ENCODE data around the gene SSBP2. TPM values are rescaled to one million over a fixed set of nuclear protein-coding genes. Genes with fewer than 3 reads are reported as not detected.
A peak's percentile ranks its signal among the peaks of the same experiment; 100 is the strongest.
"Not testable (repeated sequence)": the region's sequence is repeated elsewhere in the genome, so short reads cannot be mapped to it uniquely, and the experiment has no call there.

Gene SSBP2
- total RNA-seq, 1 experiment from 2014 or later, result 30.0 TPM

GRCh38 chr5:81638471-81638870 lies 112.4 kb downstream of the SSBP2 start:
- DNase-seq, result no peak
- H3K27ac ChIP-seq, result peak overlapping the region; percentile 59

GRCh38 chr5:81633891-81634290 lies 117.0 kb downstream of the SSBP2 start:
- Histone ChIP-seq H3K27ac (no peak overlapping the region), H3K4me3 (no peak overlapping the region), H3K4me1 (peaks cover 28% of the 10 kb centered on the region), H3K27me3 (no peaks in the 10 kb centered on the region), H3K36me3 (no peaks in the 10 kb centered on the region; the same call in 1 of the 2 replicates), H3K9me3 (replicated peaks) (no peaks in the 10 kb centered on the region)
- no peak for DNase-seq

More at GRCh38 chr5:81638471-81638870, 112.4 kb downstream of the SSBP2 start:
- no peaks in the 10 kb centered on the region for H3K9me3 ChIP-seq (replicated peaks)
- no peaks in the 10 kb centered on the region; the same call in 1 of the 2 replicates for H3K36me3 ChIP-seq
- peaks cover 15% of the 10 kb centered on the region for H3K4me1 ChIP-seq
- H3K4me3 ChIP-seq, result no peak overlapping the region
- no peaks in the 10 kb centered on the region for H3K27me3 ChIP-seq

DNA sequence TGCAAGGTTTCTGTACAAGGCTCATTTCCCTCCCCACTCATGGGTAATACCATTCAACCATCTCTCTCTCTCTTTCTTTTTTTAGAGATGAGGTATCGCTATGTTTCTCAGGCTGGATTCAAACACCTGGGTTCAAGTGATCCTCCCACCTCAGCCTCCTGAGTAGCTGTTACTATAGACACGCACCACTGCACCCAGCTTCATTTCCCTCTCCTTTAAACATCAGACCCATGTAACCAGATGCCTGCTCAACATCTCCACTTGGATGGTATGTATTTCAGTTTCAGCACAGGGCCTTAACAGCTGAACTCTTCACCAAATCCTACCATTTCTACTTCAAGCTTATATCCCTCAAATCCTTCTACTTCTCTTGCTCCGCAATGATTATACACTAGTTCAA lies 117.4 kb downstream of the SSBP2 start:
- Histone ChIP-seq H3K9me3 (replicated peaks) (no peaks in the 10 kb centered on the region), H3K4me1 (peaks cover 24% of the 10 kb centered on the region), H3K27me3 (no peaks in the 10 kb centered on the region), H3K27ac (no peak overlapping the region), H3K4me3 (no peak overlapping the region), H3K36me3 (no peaks in the 10 kb centered on the region)
- DNase-seq, result no peak

GRCh38 chr5:81632679-81633078 lies 118.2 kb downstream of the SSBP2 start:
- Histone ChIP-seq H3K27me3 (no peaks in the 10 kb centered on the region), H3K36me3 (no peaks in the 10 kb centered on the region), H3K9me3 (replicated peaks) (no peaks in the 10 kb centered on the region), H3K4me3 (no peak overlapping the region), H3K4me1 (peaks cover 23% of the 10 kb centered on the region), H3K27ac (no peak overlapping the region)
- no peak for DNase-seq

- Histone ChIP-seq H3K9me3 (replicated peaks) (no peaks in the 10 kb centered on the region), H3K27me3 (no peaks in the 10 kb centered on the region), H3K27ac (no peak overlapping the region), H3K36me3 (no peaks in the 10 kb centered on the region), H3K4me3 (no peak overlapping the region), H3K4me1 (peaks cover 32% of the 10 kb centered on the region)
- DNase-seq, result no peak
Observed at GRCh38 chr5:81631621-81632020, 119.3 kb downstream of the SSBP2 start.

DNA sequence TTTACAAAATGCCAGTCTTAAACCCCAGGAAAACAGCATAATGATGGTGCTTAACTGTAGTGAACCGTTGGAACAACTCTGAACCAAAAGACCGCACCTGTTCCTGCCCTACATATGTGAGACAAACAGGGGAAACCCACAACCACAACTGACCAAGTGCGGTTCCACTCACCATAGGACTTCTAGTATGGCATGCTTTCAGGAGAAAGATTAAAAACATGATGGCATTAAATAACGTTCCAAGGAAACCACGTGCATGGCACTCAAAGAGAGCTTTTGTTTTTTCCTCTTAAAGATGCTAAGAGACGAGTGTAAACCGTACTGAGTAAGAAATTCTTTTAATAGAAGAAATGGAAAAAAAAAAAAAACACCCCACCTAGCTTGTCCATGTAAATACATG lies 119.8 kb downstream of the SSBP2 start:
- peak overlapping the region; percentile 38 for H3K27ac ChIP-seq
- no peaks in the 10 kb centered on the region for H3K9me3 ChIP-seq (replicated peaks)
- no peaks in the 10 kb centered on the region for H3K27me3 ChIP-seq
- peak; percentile 80 to 88 for DNase-seq
- no peak overlapping the region for H3K4me3 ChIP-seq
- peaks cover 35% of the 10 kb centered on the region for H3K4me1 ChIP-seq
- no peaks in the 10 kb centered on the region for H3K36me3 ChIP-seq

GRCh38 chr5:81630684-81631083 lies 120.2 kb downstream of the SSBP2 start:
- DNase-seq, result no peak
- H3K4me3 ChIP-seq, result no peak overlapping the region
- peaks cover 39% of the 10 kb centered on the region for H3K4me1 ChIP-seq
- H3K27me3 ChIP-seq, result no peaks in the 10 kb centered on the region
- no peaks in the 10 kb centered on the region for H3K9me3 ChIP-seq (replicated peaks)
- no peaks in the 10 kb centered on the region for H3K36me3 ChIP-seq
- H3K27ac ChIP-seq, result peak overlapping the region; percentile 38

GRCh38 chr5:81629986-81630385 lies 120.9 kb downstream of the SSBP2 start:
- Histone ChIP-seq H3K4me1 (peaks cover 39% of the 10 kb centered on the region), H3K27me3 (no peaks in the 10 kb centered on the region), H3K27ac (peak overlapping the region; percentile 38), H3K36me3 (no peaks in the 10 kb centered on the region), H3K9me3 (replicated peaks) (no peaks in the 10 kb centered on the region; the same call in 1 of the 2 replicates), H3K4me3 (no peak overlapping the region)
- DNase-seq, result peak in 1 of 2 experiments; percentile 26

DNA sequence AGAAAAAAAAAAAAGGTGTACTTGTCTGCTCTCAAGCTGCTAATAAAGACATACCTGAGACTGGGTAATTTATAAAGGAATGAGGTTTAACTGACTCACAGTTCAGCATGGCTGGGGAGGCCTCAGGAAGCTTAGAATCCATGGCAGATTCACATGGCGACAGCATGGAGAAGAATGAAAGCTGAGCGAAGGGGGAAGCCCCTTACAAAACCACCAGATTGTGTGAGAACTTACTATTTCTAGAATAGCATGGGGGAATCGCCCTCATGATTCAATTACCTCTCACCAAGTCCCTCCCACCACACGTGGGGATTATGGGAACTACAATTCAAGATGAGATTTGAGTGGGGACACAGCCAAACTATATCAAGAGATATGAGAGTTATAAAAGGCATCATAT lies 122.8 kb downstream of the SSBP2 start:
- not testable (repeated sequence) for H3K27ac ChIP-seq; H3K4me3 ChIP-seq; DNase-seq; H3K36me3 ChIP-seq; H3K27me3 ChIP-seq; H3K9me3 ChIP-seq (replicated peaks)
- peaks cover 39% of the 10 kb centered on the region for H3K4me1 ChIP-seq

GRCh38 chr5:81626524-81626923 lies 124.4 kb downstream of the SSBP2 start:
- DNase-seq, result peak; percentile 89 to 90

GRCh38 chr5:81609810-81610375 lies 141.0 kb downstream of the SSBP2 start:
- Histone ChIP-seq H3K36me3 (peaks cover 9% of the 10 kb centered on the region; the same call in 1 of the 2 replicates), H3K4me1 (no peaks in the 10 kb centered on the region), H3K9me3 (replicated peaks) (peaks cover 6% of the 10 kb centered on the region; the same call in 1 of the 2 replicates), H3K27me3 (no peaks in the 10 kb centered on the region), H3K27ac (no peak overlapping the region), H3K4me3 (no peak overlapping the region)
- DNase-seq, result no peak

More at GRCh38 chr5:81626524-81626923, 124.4 kb downstream of the SSBP2 start:
- H3K27ac ChIP-seq, result peak overlapping the region; percentile 76
- H3K4me3 ChIP-seq, result no peak overlapping the region
- H3K4me1 ChIP-seq, result peaks cover 34% of the 10 kb centered on the region
- H3K36me3 ChIP-seq, result peaks cover 2% of the 10 kb centered on the region; the same call in 1 of the 2 replicates
- H3K9me3 ChIP-seq (replicated peaks), result no peaks in the 10 kb centered on the region; the same call in 1 of the 2 replicates
- H3K27me3 ChIP-seq, result no peaks in the 10 kb centered on the region

- H3K27ac ChIP-seq, result no peak overlapping the region
- H3K4me3 ChIP-seq, result no peak overlapping the region
- DNase-seq, result no peak
- H3K4me1 ChIP-seq, result no peaks in the 10 kb centered on the region
- peaks cover 9% of the 10 kb centered on the region; the same call in 1 of the 2 replicates for H3K36me3 ChIP-seq
- peaks cover 6% of the 10 kb centered on the region; the same call in 1 of the 2 replicates for H3K9me3 ChIP-seq (replicated peaks)
- no peaks in the 10 kb centered on the region for H3K27me3 ChIP-seq
Observed at GRCh38 chr5:81608976-81609375, 141.9 kb downstream of the SSBP2 start.

- Histone ChIP-seq H3K4me1 (no peaks in the 10 kb centered on the region), H3K36me3 (no peaks in the 10 kb centered on the region; the same call in 1 of the 2 replicates), H3K9me3 (replicated peaks) (peaks cover 6% of the 10 kb centered on the region; the same call in 1 of the 2 replicates), H3K27ac (no peak overlapping the region), H3K27me3 (no peaks in the 10 kb centered on the region), H3K4me3 (no peak overlapping the region)
- no peak for DNase-seq
Observed at GRCh38 chr5:81607693-81608092, 143.2 kb downstream of the SSBP2 start.

GRCh38 chr5:81606150-81606549 lies 144.7 kb downstream of the SSBP2 start:
- H3K27me3 ChIP-seq, result no peaks in the 10 kb centered on the region
- no peak for DNase-seq
- peaks cover 6% of the 10 kb centered on the region; the same call in 1 of the 2 replicates for H3K9me3 ChIP-seq (replicated peaks)
- no peak overlapping the region for H3K27ac ChIP-seq
- H3K4me3 ChIP-seq, result no peak overlapping the region
- no peaks in the 10 kb centered on the region; the same call in 1 of the 2 replicates for H3K36me3 ChIP-seq
- H3K4me1 ChIP-seq, result no peaks in the 10 kb centered on the region

- Histone ChIP-seq H3K4me3 (no peak overlapping the region), H3K9me3 (replicated peaks) (peaks cover 6% of the 10 kb centered on the region; the same call in 1 of the 2 replicates), H3K27me3 (no peaks in the 10 kb centered on the region), H3K36me3 (no peaks in the 10 kb centered on the region; the same call in 1 of the 2 replicates), H3K4me1 (no peaks in the 10 kb centered on the region), H3K27ac (no peak overlapping the region)
- DNase-seq, result no peak
Observed at GRCh38 chr5:81605299-81605698, 145.6 kb downstream of the SSBP2 start.

- DNase-seq, result no peak
- Histone ChIP-seq H3K4me1 (no peaks in the 10 kb centered on the region), H3K4me3 (no peak overlapping the region), H3K27ac (no peak overlapping the region), H3K27me3 (no peaks in the 10 kb centered on the region), H3K36me3 (no peaks in the 10 kb centered on the region; the same call in 1 of the 2 replicates), H3K9me3 (replicated peaks) (no peaks in the 10 kb centered on the region)
Observed at GRCh38 chr5:81604193-81604592, 146.7 kb downstream of the SSBP2 start.

All from SJCRH30 (cell line).